ENCODE data around the gene SORBS1. TPM values are rescaled to one million over a fixed set of nuclear protein-coding genes. Genes with fewer than 3 reads are reported as not detected.

The SORBS1 gene
- total and polyA plus RNA-seq, 4 donors = 13.1 to 68.9 (median 44.0) TPM

- ATAC-seq (ENCODE audit: insufficient read depth, low FRiP score) (no peak), DNase-seq (peak in 2 of 3 donors; percentile 4 to 19)
- Histone ChIP-seq H3K27ac (ENCODE audit: low read depth in 1 of 2, low read length in 1 of 2) (peak overlapping the region; percentile 11 to 27), H3K36me3 (ENCODE audit: control insufficient read depth in 4 of 4, insufficient read depth in 4 of 4, low read length in 4 of 4) (peaks cover 13 to 22% (median 15%) of the 10 kb centered on the region in 4 donors), H3K4me1 (ENCODE audit: control insufficient read depth in 5 of 5, insufficient read depth in 5 of 5, low read length in 5 of 5) (peaks cover 0 to 9% (median 0%) of the 10 kb centered on the region in 5 donors), H3K9ac (ENCODE audit: insufficient read depth in 1 of 2, low read length in 2 of 2) (no peak overlapping the region), H3K9me3 (ENCODE audit: control insufficient read depth in 4 of 4, insufficient read depth in 3 of 4, low read length in 3 of 4) (no peaks in the 10 kb centered on the region), H3K4me3 (no peak overlapping the region), H3K27me3 (ENCODE audit: control insufficient read depth in 3 of 3, insufficient read depth in 3 of 3, low read length in 2 of 3) (no peaks in the 10 kb centered on the region)
- WGBS, 2 donors = 86 to 97% methylated on average over 3 of the region's 3 CpGs
- no peak for TF ChIP-seq CTCF (IDR thresholded peaks at IDR 0.05; ENCODE audit: control extremely low read depth, extremely low read depth)
Observed at GRCh38 chr10:95605163-95605562, 44.0 kb upstream of the SORBS1 start.

- Histone ChIP-seq H3K4me1 (ENCODE audit: control insufficient read depth in 5 of 5, insufficient read depth in 5 of 5, low read length in 5 of 5) (peaks cover 0 to 9% (median 0%) of the 10 kb centered on the region in 5 donors), H3K36me3 (ENCODE audit: control insufficient read depth in 4 of 4, insufficient read depth in 4 of 4, low read length in 4 of 4) (peaks cover 10 to 18% (median 11%) of the 10 kb centered on the region in 4 donors), H3K4me3 (no peak overlapping the region), H3K27ac (ENCODE audit: low read depth in 1 of 2, low read length in 1 of 2) (peak overlapping the region; percentile 11 to 27), H3K27me3 (ENCODE audit: control insufficient read depth in 3 of 3, insufficient read depth in 3 of 3, low read length in 2 of 3) (no peaks in the 10 kb centered on the region), H3K9ac (ENCODE audit: insufficient read depth in 1 of 2, low read length in 2 of 2) (no peak overlapping the region), H3K9me3 (ENCODE audit: control insufficient read depth in 4 of 4, insufficient read depth in 3 of 4, low read length in 3 of 4) (no peaks in the 10 kb centered on the region)
- no peak for TF ChIP-seq CTCF (IDR thresholded peaks at IDR 0.05; ENCODE audit: control extremely low read depth, extremely low read depth)
- no peak for ATAC-seq (ENCODE audit: insufficient read depth, low FRiP score)
- DNase-seq = no peak
Observed at GRCh38 chr10:95604630-95605029, 43.5 kb upstream of the SORBS1 start.

DNA sequence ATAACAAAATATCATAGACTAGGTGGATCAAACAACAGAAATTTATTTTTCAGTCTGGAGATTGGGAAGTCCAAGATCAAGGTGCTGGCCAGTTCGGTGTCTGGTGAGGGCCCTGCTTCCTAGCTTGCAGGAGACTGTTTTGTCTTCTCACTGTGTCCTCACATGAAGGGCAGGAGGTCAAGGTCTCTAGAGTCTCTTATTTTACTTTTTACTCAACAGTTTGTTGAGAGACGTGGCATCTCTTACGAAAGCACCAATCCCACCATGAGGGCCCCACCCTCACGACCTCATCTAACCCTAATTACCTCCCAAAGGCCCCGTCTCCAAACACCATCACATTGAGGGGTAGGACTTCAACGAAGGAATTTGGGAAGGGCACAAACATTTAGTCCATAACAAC lies 41.2 kb upstream of the SORBS1 start:
- Histone ChIP-seq H3K36me3 (ENCODE audit: control insufficient read depth in 4 of 4, insufficient read depth in 4 of 4, low read length in 4 of 4) (peaks cover 2 to 11% (median 5%) of the 10 kb centered on the region in 4 donors), H3K9me3 (ENCODE audit: control insufficient read depth in 4 of 4, insufficient read depth in 3 of 4, low read length in 3 of 4) (no peaks in the 10 kb centered on the region), H3K9ac (ENCODE audit: insufficient read depth in 1 of 2, low read length in 2 of 2) (no peak overlapping the region), H3K27ac (ENCODE audit: low read depth in 1 of 2, low read length in 1 of 2) (no peak overlapping the region), H3K27me3 (ENCODE audit: control insufficient read depth in 3 of 3, insufficient read depth in 3 of 3, low read length in 2 of 3) (no peaks in the 10 kb centered on the region), H3K4me1 (ENCODE audit: control insufficient read depth in 5 of 5, insufficient read depth in 5 of 5, low read length in 5 of 5) (peaks cover 0 to 9% (median 0%) of the 10 kb centered on the region in 5 donors), H3K4me3 (no peak overlapping the region)
- DNase-seq (no peak), ATAC-seq (ENCODE audit: insufficient read depth, low FRiP score) (no peak)
- 69 to 76% methylated on average over 6 of the region's 6 CpGs for WGBS, 2 donors
- no peak for TF ChIP-seq CTCF (IDR thresholded peaks at IDR 0.05; ENCODE audit: control extremely low read depth, extremely low read depth)

- H3K9ac ChIP-seq (ENCODE audit: insufficient read depth in 1 of 2, low read length in 2 of 2) = no peak overlapping the region
- DNase-seq = peak; percentile 90 to 95 (median 95)
- H3K9me3 ChIP-seq (ENCODE audit: control insufficient read depth in 4 of 4, insufficient read depth in 3 of 4, low read length in 3 of 4) = no peaks in the 10 kb centered on the region
Observed at GRCh38 chr10:95601116-95601719, 40.0 kb upstream of the SORBS1 start.

More at GRCh38 chr10:95601116-95601719, 40.0 kb upstream of the SORBS1 start:
- peak; percentile 95 for TF ChIP-seq CTCF (IDR thresholded peaks at IDR 0.05; ENCODE audit: control extremely low read depth, extremely low read depth)
- Histone ChIP-seq H3K4me1 (ENCODE audit: control insufficient read depth in 5 of 5, insufficient read depth in 5 of 5, low read length in 5 of 5) (peaks cover 0 to 9% (median 0%) of the 10 kb centered on the region in 5 donors), H3K4me3 (no peak overlapping the region), H3K27me3 (ENCODE audit: control insufficient read depth in 3 of 3, insufficient read depth in 3 of 3, low read length in 2 of 3) (no peaks in the 10 kb centered on the region), H3K36me3 (ENCODE audit: control insufficient read depth in 4 of 4, insufficient read depth in 4 of 4, low read length in 4 of 4) (peaks cover 0 to 4% (median 0%) of the 10 kb centered on the region in 4 donors), H3K27ac (ENCODE audit: low read depth in 1 of 2, low read length in 1 of 2) (no peak overlapping the region)
- peak; percentile 88 for ATAC-seq (ENCODE audit: insufficient read depth, low FRiP score)
- WGBS, 2 donors = 26 to 28% methylated on average over 6 of the region's 6 CpGs

Data from lung (tissue), 12 donors.